ENCODE measurements around the gene TMCO4.

Gene TMCO4

GRCh38 chr1:19668888-19669287, 130.8 kb downstream of the TMCO4 start:
- H3K4me3 ChIP-seq (ENCODE audit: low read depth, low read length, poor library complexity, severe bottlenecking), result no peak overlapping the region
- no peak overlapping the region for H3K9ac ChIP-seq (ENCODE audit: low read length)
- no peaks in the 10 kb centered on the region for H3K36me3 ChIP-seq (ENCODE audit: insufficient read depth, low read length)
- H3K4me2 ChIP-seq (ENCODE audit: low read length), result no peak overlapping the region
- no peak overlapping the region for H2AFZ ChIP-seq (ENCODE audit: low read length)
- H3K27ac ChIP-seq (ENCODE audit: low read depth, low read length, poor library complexity, severe bottlenecking), result no peak overlapping the region
- no peaks in the 10 kb centered on the region for H3K9me3 ChIP-seq (ENCODE audit: low read length)
- no peaks in the 10 kb centered on the region for H3K27me3 ChIP-seq (ENCODE audit: insufficient read depth, low read length)
- no peaks in the 10 kb centered on the region for H3K9me2 ChIP-seq (ENCODE audit: low read depth, low read length)
- TF ChIP-seq, protein P1, sequence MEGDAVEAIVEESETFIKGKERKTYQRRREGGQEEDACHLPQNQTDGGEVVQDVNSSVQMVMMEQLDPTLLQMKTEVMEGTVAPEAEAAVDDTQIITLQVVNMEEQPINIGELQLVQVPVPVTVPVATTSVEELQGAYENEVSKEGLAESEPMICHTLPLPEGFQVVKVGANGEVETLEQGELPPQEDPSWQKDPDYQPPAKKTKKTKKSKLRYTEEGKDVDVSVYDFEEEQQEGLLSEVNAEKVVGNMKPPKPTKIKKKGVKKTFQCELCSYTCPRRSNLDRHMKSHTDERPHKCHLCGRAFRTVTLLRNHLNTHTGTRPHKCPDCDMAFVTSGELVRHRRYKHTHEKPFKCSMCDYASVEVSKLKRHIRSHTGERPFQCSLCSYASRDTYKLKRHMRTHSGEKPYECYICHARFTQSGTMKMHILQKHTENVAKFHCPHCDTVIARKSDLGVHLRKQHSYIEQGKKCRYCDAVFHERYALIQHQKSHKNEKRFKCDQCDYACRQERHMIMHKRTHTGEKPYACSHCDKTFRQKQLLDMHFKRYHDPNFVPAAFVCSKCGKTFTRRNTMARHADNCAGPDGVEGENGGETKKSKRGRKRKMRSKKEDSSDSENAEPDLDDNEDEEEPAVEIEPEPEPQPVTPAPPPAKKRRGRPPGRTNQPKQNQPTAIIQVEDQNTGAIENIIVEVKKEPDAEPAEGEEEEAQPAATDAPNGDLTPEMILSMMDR (IDR thresholded peaks at IDR 0.05; ENCODE audit: low read length), result no peak
- TF ChIP-seq EZH2 (IDR thresholded peaks at IDR 0.05; ENCODE audit: borderline replicate concordance, low read length), result no peak
- H3K4me1 ChIP-seq (ENCODE audit: insufficient read depth, low read length, severe bottlenecking), result no peaks in the 10 kb centered on the region
- no peaks in the 10 kb centered on the region for H3F3A ChIP-seq (ENCODE audit: insufficient read depth, low read length)
- no peaks in the 10 kb centered on the region for H3K79me2 ChIP-seq (ENCODE audit: insufficient read depth, low read length)
- no peaks in the 10 kb centered on the region for H4K20me1 ChIP-seq (ENCODE audit: insufficient read depth, low read length)

GRCh38 chr1:19665496-19666465, 133.9 kb downstream of the TMCO4 start:
- H3K36me3 ChIP-seq (ENCODE audit: insufficient read depth, low read length), result no peaks in the 10 kb centered on the region
- no peaks in the 10 kb centered on the region for H3K4me1 ChIP-seq (ENCODE audit: insufficient read depth, low read length, severe bottlenecking)
- H3F3A ChIP-seq (ENCODE audit: insufficient read depth, low read length), result no peaks in the 10 kb centered on the region
- H4K20me1 ChIP-seq (ENCODE audit: insufficient read depth, low read length), result no peaks in the 10 kb centered on the region
- no peaks in the 10 kb centered on the region for H3K9me3 ChIP-seq (ENCODE audit: low read length)
- no peak overlapping the region for H2AFZ ChIP-seq (ENCODE audit: low read length)
- H3K4me3 ChIP-seq (ENCODE audit: low read depth, low read length, poor library complexity, severe bottlenecking), result no peak overlapping the region
- H3K27me3 ChIP-seq (ENCODE audit: insufficient read depth, low read length), result no peaks in the 10 kb centered on the region
- no peaks in the 10 kb centered on the region for H3K9me2 ChIP-seq (ENCODE audit: low read depth, low read length)
- H3K9ac ChIP-seq (ENCODE audit: low read length), result no peak overlapping the region
- H3K79me2 ChIP-seq (ENCODE audit: insufficient read depth, low read length), result no peaks in the 10 kb centered on the region
- no peak overlapping the region for H3K4me2 ChIP-seq (ENCODE audit: low read length)
- TF ChIP-seq, protein P1 (IDR thresholded peaks at IDR 0.05; ENCODE audit: low read length), result no peak
- no peak for TF ChIP-seq EZH2 (IDR thresholded peaks at IDR 0.05; ENCODE audit: borderline replicate concordance, low read length)
- H3K27ac ChIP-seq (ENCODE audit: low read depth, low read length, poor library complexity, severe bottlenecking), result no peak overlapping the region

- no peak overlapping the region for H3K4me2 ChIP-seq (ENCODE audit: low read length)
Measured at GRCh38 chr1:19665186-19665495, 134.6 kb downstream of the TMCO4 start.

More at GRCh38 chr1:19665186-19665495, 134.6 kb downstream of the TMCO4 start:
- Histone ChIP-seq H3K4me3 (ENCODE audit: low read depth, low read length, poor library complexity, severe bottlenecking) (no peak overlapping the region), H3K4me1 (ENCODE audit: insufficient read depth, low read length, severe bottlenecking) (no peaks in the 10 kb centered on the region), H3K79me2 (ENCODE audit: insufficient read depth, low read length) (no peaks in the 10 kb centered on the region), H3K9ac (ENCODE audit: low read length) (no peak overlapping the region), H3K27me3 (ENCODE audit: insufficient read depth, low read length) (no peaks in the 10 kb centered on the region), H3K36me3 (ENCODE audit: insufficient read depth, low read length) (no peaks in the 10 kb centered on the region), H4K20me1 (ENCODE audit: insufficient read depth, low read length) (no peaks in the 10 kb centered on the region), H3K9me2 (ENCODE audit: low read depth, low read length) (no peaks in the 10 kb centered on the region), H3K9me3 (ENCODE audit: low read length) (no peaks in the 10 kb centered on the region), H2AFZ (ENCODE audit: low read length) (no peak overlapping the region), H3F3A (ENCODE audit: insufficient read depth, low read length) (no peaks in the 10 kb centered on the region), H3K27ac (ENCODE audit: low read depth, low read length, poor library complexity, severe bottlenecking) (no peak overlapping the region)
- no peak for TF ChIP-seq EZH2 (IDR thresholded peaks at IDR 0.05; ENCODE audit: borderline replicate concordance, low read length)
- TF ChIP-seq, protein P1 (IDR thresholded peaks at IDR 0.05; ENCODE audit: low read length), result no peak
